Measurements from ENCODE around the gene UBTD2.

- TF ChIP-seq MZF1 (tag by site-specific recombination; IDR thresholded peaks at IDR 0.05; ENCODE audit: borderline replicate concordance) (no peak), KLF17 (tag by site-specific recombination; IDR thresholded peaks at IDR 0.05) (no peak), ZNF768 (tag by site-specific recombination; IDR thresholded peaks at IDR 0.05) (no peak), YY1 (tag by site-specific recombination; IDR thresholded peaks at IDR 0.05) (no peak), GLIS2 (tag by site-specific recombination; IDR thresholded peaks at IDR 0.05) (no peak), CTCF (tag by site-specific recombination; IDR thresholded peaks at IDR 0.05) (no peak)
Observed at GRCh38 chr5:172321593-172321992, 38.0 kb upstream of the UBTD2 start.
